ENCODE measurements around the gene CD177.

The CD177 gene

DNA sequence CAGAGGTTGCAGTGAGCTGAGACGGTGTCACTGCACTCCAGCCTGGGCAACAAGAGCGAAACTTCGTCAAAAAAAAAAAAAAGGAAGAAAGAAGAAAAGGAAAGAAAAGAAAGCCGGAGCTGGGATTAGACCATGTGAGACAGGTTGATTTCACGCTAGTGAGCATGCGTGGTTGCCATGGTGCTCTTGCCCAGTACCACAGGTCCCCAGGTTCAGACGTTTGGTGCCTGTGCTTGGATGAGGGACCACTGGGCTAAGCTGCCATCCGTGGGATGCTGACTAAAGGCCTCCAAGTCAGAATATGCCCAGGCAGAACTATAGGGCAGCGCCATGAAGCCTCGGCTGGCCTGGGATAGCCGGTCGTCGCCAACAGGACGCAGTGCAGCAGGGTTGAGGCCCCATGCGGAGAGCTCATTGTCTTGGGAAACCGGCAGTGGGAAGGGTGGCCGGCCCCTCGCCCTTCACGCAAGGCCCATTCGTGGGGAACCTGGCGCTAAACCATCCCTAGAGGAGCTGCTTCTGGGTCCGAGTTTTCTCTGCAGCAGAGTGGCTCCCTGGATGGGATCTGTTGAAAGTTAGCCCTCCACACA lies 54.0 kb downstream of the CD177 start:
- H4K20me1 ChIP-seq (ENCODE audit: insufficient read depth, low read length) = no peaks in the 10 kb centered on the region
- H3K4me3 ChIP-seq (ENCODE audit: low read length) = no peak overlapping the region
- no peak overlapping the region for H2AFZ ChIP-seq (ENCODE audit: low read depth, low read length)
- no peaks in the 10 kb centered on the region for H3K36me3 ChIP-seq (replicated peaks; ENCODE audit: low read depth, low read length)
- H3K27me3 ChIP-seq (ENCODE audit: low read depth, low read length) = peaks cover 2% of the 10 kb centered on the region; the same call in 1 of the 2 replicates
- H3K4me2 ChIP-seq (ENCODE audit: low read length) = no peak overlapping the region
- no peaks in the 10 kb centered on the region for H3K9me3 ChIP-seq (ENCODE audit: insufficient read depth, low read length)
- no peak overlapping the region for H3K9ac ChIP-seq (ENCODE audit: low read length)
- no peak for TF ChIP-seq EZH2phosphoT487 (IDR thresholded peaks at IDR 0.05; ENCODE audit: low read depth)
- TF ChIP-seq, protein P1, sequence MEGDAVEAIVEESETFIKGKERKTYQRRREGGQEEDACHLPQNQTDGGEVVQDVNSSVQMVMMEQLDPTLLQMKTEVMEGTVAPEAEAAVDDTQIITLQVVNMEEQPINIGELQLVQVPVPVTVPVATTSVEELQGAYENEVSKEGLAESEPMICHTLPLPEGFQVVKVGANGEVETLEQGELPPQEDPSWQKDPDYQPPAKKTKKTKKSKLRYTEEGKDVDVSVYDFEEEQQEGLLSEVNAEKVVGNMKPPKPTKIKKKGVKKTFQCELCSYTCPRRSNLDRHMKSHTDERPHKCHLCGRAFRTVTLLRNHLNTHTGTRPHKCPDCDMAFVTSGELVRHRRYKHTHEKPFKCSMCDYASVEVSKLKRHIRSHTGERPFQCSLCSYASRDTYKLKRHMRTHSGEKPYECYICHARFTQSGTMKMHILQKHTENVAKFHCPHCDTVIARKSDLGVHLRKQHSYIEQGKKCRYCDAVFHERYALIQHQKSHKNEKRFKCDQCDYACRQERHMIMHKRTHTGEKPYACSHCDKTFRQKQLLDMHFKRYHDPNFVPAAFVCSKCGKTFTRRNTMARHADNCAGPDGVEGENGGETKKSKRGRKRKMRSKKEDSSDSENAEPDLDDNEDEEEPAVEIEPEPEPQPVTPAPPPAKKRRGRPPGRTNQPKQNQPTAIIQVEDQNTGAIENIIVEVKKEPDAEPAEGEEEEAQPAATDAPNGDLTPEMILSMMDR (IDR thresholded peaks at IDR 0.05; ENCODE audit: low read depth, low read length) = no peak
- no peaks in the 10 kb centered on the region for H3K4me1 ChIP-seq (ENCODE audit: low read length)
- H3K79me2 ChIP-seq (ENCODE audit: low read length) = no peaks in the 10 kb centered on the region
- H3K27ac ChIP-seq (ENCODE audit: low read length) = no peak overlapping the region

DNA sequence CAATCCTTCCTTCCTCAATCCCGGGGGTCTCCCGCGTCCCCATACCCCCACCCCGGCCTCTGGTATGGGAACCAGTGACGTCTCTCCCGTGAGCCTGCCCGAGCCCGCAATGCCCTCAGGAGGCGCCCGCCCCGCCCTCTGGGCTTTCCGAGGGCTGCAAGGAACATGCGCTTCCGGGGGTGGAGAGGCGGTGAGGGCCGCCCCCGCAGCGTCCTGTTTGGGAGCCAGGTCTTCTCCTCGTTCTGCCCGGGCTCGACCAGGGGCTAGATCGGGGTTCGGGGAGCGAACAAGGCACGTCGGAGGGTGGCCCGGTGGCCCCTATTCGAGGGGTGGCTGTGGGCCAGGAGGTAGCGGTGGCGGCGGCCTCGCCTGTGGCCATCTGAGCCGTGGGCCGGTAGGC lies 54.6 kb downstream of the CD177 start:
- Histone ChIP-seq H2AFZ (ENCODE audit: low read depth, low read length) (no peak overlapping the region), H3K4me2 (ENCODE audit: low read length) (no peak overlapping the region), H3K36me3 (replicated peaks; ENCODE audit: low read depth, low read length) (no peaks in the 10 kb centered on the region), H3K9ac (ENCODE audit: low read length) (no peak overlapping the region), H3K4me3 (ENCODE audit: low read length) (no peak overlapping the region), H3K27ac (ENCODE audit: low read length) (no peak overlapping the region), H3K4me1 (ENCODE audit: low read length) (no peaks in the 10 kb centered on the region), H3K79me2 (ENCODE audit: low read length) (no peaks in the 10 kb centered on the region), H4K20me1 (ENCODE audit: insufficient read depth, low read length) (no peaks in the 10 kb centered on the region), H3K9me3 (ENCODE audit: insufficient read depth, low read length) (no peaks in the 10 kb centered on the region), H3K27me3 (ENCODE audit: low read depth, low read length) (peaks cover 2% of the 10 kb centered on the region; the same call in 1 of the 2 replicates)
- TF ChIP-seq, protein P1 (IDR thresholded peaks at IDR 0.05; ENCODE audit: low read depth, low read length) = no peak
- no peak for TF ChIP-seq EZH2phosphoT487 (IDR thresholded peaks at IDR 0.05; ENCODE audit: low read depth)

DNA sequence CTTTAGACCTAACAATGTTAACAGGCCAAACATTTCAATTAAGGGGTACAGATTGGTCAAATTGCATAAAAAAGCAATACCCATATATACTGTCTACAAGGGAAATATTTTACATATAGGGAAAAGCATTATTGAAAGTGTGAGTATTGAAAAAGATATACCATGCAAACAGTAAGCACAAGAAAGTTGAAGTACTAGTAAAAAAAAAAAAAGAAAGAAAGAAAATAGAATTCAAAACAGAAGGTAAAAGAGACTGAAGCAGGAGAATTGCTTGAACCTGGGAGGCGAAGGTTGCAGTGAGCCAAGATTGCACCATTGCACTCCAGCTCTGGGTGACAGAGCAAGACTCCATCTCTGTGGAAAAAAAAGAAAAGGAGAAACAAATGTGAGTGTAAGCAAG lies 55.9 kb downstream of the CD177 start:
- Histone ChIP-seq H4K20me1 (ENCODE audit: insufficient read depth, low read length) (no peaks in the 10 kb centered on the region), H3K9ac (ENCODE audit: low read length) (no peak overlapping the region), H3K9me3 (ENCODE audit: insufficient read depth, low read length) (no peaks in the 10 kb centered on the region), H3K79me2 (ENCODE audit: low read length) (no peaks in the 10 kb centered on the region), H3K27me3 (ENCODE audit: low read depth, low read length) (no peaks in the 10 kb centered on the region; the same call in 1 of the 2 replicates), H3K4me2 (ENCODE audit: low read length) (no peak overlapping the region), H3K4me1 (ENCODE audit: low read length) (no peaks in the 10 kb centered on the region), H3K4me3 (ENCODE audit: low read length) (no peak overlapping the region), H3K27ac (ENCODE audit: low read length) (no peak overlapping the region), H2AFZ (ENCODE audit: low read depth, low read length) (no peak overlapping the region), H3K36me3 (replicated peaks; ENCODE audit: low read depth, low read length) (no peaks in the 10 kb centered on the region)
- TF ChIP-seq EZH2phosphoT487 (IDR thresholded peaks at IDR 0.05; ENCODE audit: low read depth) = no peak
- TF ChIP-seq, protein P1 (IDR thresholded peaks at IDR 0.05; ENCODE audit: low read depth, low read length) = no peak

DNA sequence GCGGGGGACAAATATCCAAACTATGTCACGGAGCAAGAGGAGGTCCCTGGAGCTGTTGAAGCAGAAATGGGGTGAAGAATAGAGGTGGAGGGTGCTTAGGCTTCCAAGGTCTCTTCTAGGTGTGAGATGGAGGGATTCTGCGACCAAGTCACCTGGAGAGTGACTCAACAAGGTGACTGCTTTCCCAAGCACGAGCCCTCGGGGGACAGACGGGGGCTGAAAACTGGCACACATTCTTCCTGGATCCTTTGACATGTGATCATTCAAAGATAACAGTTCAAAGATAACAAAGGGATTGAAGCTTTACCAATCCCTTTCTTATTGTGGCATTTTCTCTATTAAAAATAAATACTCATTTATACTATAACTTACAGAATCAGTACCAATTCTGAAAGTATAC lies 59.0 kb downstream of the CD177 start:
- no peak overlapping the region for H2AFZ ChIP-seq (ENCODE audit: low read depth, low read length)
- H4K20me1 ChIP-seq (ENCODE audit: insufficient read depth, low read length) = no peaks in the 10 kb centered on the region
- H3K4me1 ChIP-seq (ENCODE audit: low read length) = no peaks in the 10 kb centered on the region
- no peaks in the 10 kb centered on the region for H3K36me3 ChIP-seq (replicated peaks; ENCODE audit: low read depth, low read length)
- no peak overlapping the region for H3K4me2 ChIP-seq (ENCODE audit: low read length)
- H3K9me3 ChIP-seq (ENCODE audit: insufficient read depth, low read length) = no peaks in the 10 kb centered on the region
- no peak overlapping the region for H3K27ac ChIP-seq (ENCODE audit: low read length)
- no peaks in the 10 kb centered on the region for H3K79me2 ChIP-seq (ENCODE audit: low read length)
- H3K27me3 ChIP-seq (ENCODE audit: low read depth, low read length) = no peaks in the 10 kb centered on the region
- H3K9ac ChIP-seq (ENCODE audit: low read length) = no peak overlapping the region
- H3K4me3 ChIP-seq (ENCODE audit: low read length) = no peak overlapping the region
- TF ChIP-seq EZH2phosphoT487 (IDR thresholded peaks at IDR 0.05; ENCODE audit: low read depth) = no peak
- TF ChIP-seq, protein P1 (IDR thresholded peaks at IDR 0.05; ENCODE audit: low read depth, low read length) = no peak

Measured in OCI-LY3 (cell line).